HG03060 (cell line): ENCODE data around the gene USP10.

ENCODE experiments used
- ATAC-seq: cut with Tn5 transposase; IDR thresholded peaks from one replicate; pipeline ENCODE4 v1.9.1; 2021; ENCODE audit warnings: low read depth, moderate number of reproducible peaks; ENCODE audit not compliant: unreplicated experiment

Gene USP10, protein sequence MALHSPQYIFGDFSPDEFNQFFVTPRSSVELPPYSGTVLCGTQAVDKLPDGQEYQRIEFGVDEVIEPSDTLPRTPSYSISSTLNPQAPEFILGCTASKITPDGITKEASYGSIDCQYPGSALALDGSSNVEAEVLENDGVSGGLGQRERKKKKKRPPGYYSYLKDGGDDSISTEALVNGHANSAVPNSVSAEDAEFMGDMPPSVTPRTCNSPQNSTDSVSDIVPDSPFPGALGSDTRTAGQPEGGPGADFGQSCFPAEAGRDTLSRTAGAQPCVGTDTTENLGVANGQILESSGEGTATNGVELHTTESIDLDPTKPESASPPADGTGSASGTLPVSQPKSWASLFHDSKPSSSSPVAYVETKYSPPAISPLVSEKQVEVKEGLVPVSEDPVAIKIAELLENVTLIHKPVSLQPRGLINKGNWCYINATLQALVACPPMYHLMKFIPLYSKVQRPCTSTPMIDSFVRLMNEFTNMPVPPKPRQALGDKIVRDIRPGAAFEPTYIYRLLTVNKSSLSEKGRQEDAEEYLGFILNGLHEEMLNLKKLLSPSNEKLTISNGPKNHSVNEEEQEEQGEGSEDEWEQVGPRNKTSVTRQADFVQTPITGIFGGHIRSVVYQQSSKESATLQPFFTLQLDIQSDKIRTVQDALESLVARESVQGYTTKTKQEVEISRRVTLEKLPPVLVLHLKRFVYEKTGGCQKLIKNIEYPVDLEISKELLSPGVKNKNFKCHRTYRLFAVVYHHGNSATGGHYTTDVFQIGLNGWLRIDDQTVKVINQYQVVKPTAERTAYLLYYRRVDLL

DNA sequence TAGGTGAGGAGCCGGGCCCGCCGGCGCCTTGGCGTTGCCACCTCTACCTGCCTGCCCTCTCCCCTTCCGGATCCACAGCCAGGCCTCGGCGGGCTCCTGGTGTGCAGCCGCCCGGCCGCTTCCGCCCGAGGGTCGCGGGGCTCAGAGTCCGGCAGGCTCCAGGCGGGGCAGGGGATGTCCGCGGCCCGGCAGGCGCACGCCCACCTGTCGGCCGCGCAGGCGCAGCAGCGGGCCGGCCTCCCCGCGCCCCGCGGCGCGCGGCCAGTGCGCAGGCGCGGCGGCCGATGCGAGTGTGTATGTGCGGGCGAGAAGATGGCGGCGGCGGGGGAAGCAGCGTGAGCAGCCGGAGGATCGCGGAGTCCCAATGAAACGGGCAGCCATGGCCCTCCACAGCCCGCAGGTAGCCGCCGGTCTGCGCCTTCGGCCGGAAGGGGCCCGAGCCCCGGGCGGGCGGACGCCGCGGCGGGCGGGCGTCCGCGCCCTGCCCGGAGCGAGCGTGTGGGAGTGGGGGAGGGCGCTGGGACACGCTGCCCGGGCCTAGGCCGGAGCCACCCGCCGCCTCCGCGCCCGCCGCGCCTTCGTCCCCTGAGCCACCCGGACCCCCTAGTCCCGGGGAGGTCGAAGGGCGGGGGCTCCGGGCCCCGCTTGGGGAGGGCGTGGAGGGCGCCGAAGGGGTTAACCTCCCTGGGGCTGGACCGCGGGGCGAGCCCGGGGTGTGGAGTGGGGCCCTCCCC, at the start of gene USP10:
Gene USP10, plus strand, starts transcription at position 289 of the 734 bp plus-strand sequence. Its CDS starts 91 bp downstream, at position 380.
- ATAC-seq: no peak

DNA sequence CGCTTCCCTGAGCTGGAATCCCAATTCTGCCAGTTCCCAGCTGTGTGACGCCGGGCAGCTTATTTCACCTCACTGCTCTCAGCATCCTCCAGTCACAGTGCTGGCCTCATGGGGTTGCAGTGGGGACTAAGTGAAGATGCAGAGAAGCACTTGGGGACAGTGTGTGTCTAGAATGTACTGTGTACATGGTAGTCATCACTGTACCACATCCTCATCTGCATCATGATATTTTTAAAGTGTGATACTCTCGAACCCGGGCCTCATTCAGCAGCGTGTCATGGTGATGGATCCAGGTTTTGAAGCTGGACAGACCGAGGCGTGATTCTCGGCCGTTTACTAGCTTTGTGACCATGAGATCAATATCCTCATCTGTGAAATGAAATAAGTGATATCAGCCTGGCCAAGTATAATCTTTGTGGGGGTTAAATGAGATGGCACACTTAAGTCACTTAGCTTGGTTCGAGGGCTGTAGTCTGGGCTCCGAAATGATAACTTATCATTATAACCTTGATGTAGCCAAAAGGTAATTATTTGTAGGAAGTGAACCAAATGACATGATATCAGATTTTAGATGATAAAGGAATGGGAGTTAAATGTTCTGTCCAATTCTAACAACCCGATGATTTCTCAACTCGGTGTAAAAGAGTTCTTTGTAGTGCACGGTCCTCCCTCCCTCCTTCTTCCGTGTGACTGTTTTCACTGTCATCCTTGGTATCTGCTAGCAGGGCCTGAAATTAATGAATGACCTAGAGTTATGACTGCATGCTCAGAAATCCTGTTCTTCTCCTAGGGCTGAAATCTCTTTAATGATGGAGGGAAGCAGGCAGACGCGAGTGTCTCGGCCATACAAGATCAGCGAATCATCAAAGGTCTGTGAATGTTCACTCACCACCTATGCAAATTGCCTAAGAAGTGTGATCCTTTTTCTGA, 49.5 kb upstream of the USP10 start:
- ATAC-seq: no peak

DNA sequence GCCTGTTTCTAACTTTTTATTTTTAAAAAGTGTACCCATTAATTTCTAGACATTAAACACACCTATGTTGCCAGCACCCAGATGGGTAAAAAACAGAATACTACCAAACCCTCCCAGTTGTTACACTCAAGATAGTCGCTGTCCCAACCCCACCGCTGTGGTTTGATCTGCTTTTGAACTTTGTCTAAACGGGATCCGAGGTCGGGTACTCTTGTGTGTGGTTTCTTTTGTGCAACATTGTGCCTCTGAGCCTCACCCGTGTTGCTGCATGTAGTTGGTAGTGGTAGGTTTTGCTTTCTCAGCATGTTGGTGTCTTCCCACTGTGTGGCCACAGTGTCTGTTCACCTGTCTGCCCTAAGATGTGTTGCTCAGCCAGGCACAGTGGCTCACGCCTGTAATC, 47.2 kb upstream of the USP10 start:
- ATAC-seq: no peak

DNA sequence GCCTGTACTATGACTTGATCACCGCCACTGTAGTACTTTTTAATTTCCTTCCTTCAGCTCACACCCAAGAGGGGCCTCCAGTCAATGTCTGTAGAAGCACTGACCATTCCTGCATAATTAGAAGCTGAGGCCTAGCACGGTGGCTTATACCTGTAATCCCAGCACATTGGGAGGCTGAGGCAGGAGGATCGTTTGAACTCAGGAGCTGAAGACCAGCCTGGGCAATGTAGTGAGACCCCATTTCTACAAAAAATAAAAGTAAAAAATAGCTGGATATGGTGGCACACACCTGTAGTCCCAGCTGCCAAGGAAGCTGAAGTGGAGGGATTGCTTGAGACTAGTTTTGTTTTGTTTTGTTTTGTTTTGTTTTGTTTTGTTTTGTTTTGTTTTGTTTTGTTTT, 45.6 kb upstream of the USP10 start:
- no peak for ATAC-seq

DNA sequence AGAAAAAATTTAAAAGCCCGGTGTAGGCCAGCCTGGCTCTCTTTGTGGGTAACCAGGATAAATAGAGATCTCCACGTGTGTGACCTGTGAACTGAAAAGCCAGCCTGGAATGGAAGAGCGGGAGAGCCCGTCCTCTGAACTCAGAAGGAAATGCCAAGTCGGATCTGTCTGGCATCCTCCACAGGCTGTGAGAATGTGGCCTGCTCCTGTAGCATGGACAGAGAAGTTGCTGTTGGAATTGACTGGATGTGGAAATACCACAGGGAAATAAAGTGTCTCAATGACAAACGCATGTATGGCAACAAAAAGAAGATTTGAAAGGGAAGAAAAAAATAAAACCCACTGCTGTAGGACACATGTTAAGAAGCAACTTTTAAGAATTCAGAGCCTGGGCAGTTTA, 44.8 kb upstream of the USP10 start:
- ATAC-seq: no peak

DNA sequence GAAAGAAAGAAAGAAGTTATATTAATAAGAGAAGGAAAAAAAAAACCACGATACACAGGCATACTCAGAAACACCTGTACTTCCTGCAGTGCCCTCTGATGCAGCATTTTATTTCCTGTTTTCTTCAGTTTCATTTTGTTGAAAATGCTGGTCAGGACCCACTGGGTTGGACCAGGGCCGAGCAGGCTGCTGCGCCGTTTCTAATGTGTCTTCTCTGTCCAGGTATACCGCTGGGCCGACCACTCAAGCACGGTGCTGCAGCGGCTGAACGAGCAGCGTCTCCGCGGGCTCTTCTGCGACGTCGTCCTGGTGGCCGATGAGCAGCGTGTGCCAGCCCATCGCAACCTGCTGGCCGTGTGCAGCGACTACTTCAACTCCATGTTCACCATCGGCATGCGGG, 43.2 kb upstream of the USP10 start:
- ATAC-seq: no peak

DNA sequence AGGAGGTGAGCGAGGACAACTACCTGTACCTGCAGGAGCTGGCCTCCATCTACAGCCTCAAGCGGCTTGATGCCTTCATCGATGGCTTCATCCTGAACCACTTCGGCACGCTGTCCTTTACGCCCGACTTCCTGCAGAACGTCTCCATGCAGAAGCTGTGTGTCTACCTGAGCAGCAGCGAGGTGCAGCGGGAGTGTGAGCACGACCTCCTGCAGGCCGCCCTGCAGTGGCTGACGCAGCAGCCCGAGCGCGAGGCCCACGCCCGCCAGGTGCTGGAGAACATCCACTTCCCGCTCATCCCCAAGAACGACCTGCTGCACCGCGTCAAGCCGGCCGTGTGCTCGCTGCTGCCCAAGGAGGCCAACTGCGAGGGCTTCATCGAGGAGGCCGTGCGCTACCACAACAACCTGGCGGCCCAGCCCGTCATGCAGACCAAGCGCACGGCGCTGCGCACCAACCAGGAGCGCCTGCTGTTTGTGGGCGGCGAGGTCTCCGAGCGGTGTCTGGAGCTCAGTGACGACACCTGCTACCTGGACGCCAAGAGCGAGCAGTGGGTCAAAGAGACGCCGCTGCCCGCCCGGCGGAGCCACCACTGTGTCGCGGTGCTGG, 42.5 kb upstream of the USP10 start:
- no peak for ATAC-seq

DNA sequence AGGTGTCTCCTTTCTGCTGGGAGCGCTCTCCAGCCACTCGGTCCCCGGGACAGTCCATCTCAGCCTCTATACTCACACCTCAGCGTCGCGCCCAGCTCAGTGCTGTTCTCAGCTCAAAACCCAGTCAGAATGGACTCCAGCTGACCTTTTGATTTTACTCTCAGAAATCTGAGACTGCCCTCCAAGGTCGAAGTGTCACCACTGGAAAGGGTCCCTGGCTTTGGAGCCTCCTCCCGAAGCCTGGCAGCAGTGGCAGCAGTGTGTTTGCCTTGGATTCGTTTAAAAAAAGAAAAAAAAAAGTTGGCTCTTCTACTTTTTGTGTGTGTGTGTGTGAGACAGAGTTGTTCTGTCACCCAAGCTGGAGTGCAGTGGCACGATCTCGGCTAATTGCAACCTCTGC, 41.1 kb upstream of the USP10 start:
- ATAC-seq: no peak

DNA sequence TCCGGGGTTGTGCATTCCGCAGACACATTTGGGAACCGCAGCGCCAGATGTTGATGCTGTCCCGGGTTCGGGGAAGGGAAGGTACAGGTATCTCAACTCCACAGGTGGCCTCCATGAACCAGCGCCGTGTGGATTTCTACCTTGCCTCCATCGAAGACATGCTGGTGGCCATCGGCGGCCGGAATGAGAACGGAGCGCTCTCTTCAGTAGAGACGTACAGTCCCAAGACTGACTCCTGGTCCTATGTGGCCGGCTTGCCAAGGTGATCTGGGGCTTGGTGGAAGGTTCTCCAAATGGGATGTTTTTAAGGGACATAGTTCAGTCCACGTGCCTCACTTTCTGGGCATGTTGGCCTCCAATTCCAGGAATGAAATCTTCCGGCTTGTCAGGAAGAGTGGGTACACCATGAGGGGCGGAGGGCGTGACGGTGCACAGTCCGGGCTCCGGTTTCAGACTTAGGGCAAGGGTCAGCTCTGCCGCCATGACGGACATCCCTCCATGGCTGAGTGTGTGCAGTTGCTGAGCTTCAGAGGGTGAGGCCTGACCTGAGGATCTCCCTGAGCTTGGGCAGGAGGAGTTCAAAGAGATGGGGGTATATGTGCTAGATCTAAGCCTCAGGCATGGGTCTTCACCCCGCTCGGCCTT, 40.0 kb upstream of the USP10 start:
- no peak for ATAC-seq

DNA sequence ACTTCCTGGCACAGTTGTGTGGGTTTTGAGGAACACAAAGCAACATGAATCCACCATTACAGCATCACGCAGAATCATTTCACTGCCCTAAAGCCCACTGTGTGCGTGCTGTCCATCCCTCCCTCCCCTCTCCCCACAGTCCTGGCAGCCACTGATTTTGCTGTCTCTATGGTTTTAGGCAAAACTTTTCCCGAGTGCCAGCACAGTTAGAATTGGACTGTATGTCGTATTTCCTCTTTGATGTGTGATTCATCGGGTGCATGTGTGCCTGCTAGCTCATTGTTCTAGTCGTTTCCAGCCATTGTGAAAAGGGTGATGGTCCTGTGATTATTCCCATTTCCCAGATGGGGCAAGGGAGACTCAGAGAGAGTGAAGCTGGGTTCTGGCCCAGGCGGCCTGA, 38.8 kb upstream of the USP10 start:
- no peak for ATAC-seq

DNA sequence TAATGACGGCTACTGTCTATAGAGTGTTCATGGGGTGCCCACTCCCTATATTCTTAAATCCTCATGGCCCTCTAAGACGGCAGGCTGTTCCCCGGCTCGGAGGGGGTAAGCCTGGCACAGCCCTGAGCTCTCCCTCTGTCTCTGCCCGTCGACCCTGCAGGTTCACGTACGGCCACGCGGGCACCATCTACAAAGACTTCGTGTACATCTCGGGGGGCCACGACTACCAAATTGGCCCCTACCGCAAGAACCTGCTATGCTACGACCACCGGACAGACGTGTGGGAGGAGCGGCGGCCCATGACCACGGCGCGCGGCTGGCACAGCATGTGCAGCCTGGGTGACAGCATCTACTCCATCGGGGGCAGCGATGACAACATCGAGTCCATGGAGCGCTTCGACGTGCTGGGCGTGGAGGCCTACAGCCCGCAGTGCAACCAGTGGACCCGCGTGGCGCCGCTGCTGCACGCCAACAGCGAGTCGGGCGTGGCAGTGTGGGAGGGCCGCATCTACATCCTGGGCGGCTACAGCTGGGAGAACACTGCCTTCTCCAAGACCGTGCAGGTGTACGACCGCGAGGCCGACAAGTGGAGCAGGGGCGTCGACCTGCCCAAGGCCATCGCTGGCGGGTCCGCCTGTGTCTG, 38.3 kb upstream of the USP10 start:
- ATAC-seq: no peak

DNA sequence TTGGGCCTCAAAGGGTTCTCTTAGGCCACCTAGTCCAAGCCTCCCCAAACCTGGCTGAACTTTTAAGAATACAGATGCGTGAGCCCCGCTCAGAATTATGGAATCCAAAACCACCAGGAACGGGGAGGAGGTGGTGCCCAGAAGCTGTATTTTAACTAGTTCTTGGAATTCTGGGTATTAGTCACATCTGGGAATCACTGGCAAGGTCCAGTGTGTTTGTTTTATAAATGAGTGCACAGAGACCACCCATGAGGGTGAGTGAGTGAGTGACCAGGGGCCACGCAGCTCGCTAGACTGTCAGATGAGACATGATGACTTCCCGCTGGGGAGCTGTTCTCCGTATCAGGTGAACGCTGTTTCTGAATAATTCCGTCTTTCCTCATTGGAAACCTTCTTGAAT, 37.3 kb upstream of the USP10 start:
- ATAC-seq: no peak

DNA sequence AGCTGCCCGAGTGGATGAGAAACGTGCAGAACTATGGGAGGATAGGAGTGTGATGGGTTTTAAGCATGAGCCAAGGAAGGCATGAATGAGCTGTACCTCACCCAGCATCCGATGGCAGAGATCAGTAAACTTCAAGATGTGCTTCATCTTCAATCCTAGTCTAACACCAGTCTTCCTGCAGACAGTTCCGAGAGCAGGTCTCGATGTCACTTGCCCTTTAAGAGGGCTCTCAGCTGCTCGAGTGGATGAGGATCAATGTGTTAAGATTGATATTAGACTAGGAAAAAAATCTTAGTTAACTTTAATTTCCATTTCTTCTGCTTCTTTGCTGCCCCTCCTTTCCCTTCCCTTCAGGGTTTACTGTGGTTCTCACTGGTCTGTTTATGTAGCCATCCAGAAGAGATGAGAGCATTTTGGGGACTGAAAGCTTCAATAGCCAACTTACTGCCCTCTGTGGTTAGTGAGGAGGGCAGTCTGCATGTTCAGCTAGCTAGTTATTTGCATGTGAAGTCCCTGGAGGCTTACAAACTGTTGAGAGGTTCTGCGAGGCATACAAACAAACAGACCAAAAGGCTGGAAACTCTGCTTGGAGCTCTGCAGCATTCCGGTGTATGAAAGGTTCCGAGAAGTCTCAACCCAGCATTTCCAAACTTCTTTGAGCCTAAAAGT, 36.2 kb upstream of the USP10 start:
- peak; percentile 83 for ATAC-seq

DNA sequence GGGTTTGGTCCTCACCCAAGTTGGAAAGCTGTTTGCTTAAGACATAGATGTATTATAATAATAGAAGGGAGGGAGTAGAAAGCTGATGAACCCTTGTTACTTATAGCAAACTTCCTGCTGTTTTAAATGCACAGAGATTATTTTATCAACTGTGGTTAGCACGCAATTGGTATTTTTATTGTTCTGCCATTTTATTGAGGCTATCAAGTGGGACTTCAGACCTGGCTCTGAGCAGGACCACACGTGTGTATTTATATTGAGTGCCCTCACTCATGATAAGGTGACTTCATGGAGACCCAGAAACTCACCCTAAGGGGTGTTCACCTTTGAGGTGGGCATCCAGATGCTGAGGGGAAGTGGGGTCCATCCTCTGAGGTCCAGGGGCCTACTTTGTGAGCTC, 34.4 kb upstream of the USP10 start:
- ATAC-seq: no peak

DNA sequence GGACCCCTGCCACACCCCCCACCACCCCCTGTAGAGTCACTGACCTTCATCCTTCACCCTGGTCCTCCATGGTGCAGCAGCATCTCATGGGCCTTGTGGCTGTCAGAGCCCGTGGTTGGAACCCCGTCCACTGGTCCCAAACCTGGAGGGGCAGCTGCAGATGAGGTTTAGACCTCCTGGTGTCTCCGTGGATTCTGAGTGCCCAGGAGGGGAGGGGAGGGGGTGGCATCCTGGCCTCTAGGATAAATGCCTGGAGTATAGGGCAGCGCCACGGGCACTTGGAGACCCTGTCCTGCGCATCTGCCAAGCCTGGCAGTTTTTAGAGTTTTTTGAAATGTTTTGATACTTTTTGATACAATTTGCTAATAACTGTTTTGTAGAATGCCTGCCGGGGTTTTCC, 34.0 kb upstream of the USP10 start:
- ATAC-seq: no peak

DNA sequence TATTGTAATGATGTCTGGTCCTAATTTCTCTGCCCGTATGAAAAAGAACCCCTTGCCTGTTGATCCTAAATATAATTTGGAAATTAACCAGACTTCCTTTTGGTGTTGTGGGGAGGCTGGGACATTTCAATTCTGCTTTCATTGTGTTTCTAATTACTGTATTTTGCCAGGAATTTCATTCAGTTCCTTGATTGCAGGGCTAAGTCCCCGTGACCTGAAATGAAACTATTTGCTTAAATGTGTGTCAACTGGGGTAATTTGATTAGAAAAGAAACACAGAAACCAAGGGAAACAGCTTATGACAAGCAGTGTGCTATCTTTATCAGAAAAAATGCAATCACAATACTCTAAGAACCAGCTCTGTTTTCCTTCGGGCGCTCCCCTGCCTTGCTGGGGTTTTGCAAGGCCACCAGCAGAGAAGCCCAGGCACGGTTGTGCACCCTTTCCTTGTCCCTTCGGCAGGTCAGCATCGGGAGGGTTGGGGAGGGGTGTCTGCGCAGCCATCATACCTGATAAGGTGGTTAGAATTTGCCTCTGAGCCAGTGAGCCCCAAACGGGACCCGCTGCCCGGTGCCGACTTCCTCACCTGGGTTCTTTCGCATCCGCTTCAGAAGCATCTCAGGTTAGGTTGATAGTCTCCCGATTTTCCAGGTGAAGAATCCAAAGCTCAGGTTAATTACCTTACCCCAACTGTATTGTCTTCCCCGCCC, 32.0 kb upstream of the USP10 start:
- no peak for ATAC-seq

DNA sequence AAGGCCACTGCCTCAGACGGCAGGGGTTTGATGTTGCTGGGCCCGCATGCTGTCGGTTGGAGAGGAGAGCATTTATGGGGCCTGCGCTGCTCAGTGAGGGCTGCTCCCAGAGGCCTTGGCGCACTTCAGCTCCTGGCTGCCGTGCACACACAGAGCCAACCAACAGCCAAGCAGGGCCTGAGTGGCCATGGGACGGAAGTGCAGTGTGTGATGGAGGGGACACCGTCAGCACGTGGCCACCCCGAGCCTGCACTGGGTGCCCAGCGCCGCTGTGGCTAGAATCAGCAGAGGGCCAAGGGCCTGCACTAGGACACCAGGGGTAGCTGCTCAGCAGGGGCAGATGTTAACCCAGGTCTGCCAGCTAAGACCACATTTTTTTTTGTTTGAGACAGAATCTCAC, 29.7 kb upstream of the USP10 start:
- no peak for ATAC-seq
